Measurements from ENCODE around the gene CAMK2G.

The CAMK2G gene

GRCh38 chr10:73909540-73910115 is 35.3 kb upstream of the CAMK2G start:
- no peak for DNase-seq (ENCODE audit: low read depth)
- no peak for TF ChIP-seq CTCF (IDR thresholded peaks at IDR 0.05; ENCODE audit: insufficient read depth, low read depth, low read length, missing control alignments)
- no peak overlapping the region for H3K4me3 ChIP-seq (ENCODE audit: low read depth, low read length)

GRCh38 chr10:73908853-73909539 is 34.6 kb upstream of the CAMK2G start:
- no peak for TF ChIP-seq CTCF (IDR thresholded peaks at IDR 0.05; ENCODE audit: insufficient read depth, low read depth, low read length, missing control alignments)
- H3K4me3 ChIP-seq (ENCODE audit: low read depth, low read length), result no peak overlapping the region
- DNase-seq (ENCODE audit: low read depth), result peak; percentile 82

GRCh38 chr10:73907841-73908517 is 33.6 kb upstream of the CAMK2G start:
- DNase-seq (ENCODE audit: low read depth), result no peak
- no peak overlapping the region for H3K4me3 ChIP-seq (ENCODE audit: low read depth, low read length)
- no peak for TF ChIP-seq CTCF (IDR thresholded peaks at IDR 0.05; ENCODE audit: insufficient read depth, low read depth, low read length, missing control alignments)

GRCh38 chr10:73906524-73907447 is 32.4 kb upstream of the CAMK2G start:
- no peak overlapping the region for H3K4me3 ChIP-seq (ENCODE audit: low read depth, low read length)
- DNase-seq (ENCODE audit: low read depth), result no peak
- TF ChIP-seq CTCF (IDR thresholded peaks at IDR 0.05; ENCODE audit: insufficient read depth, low read depth, low read length, missing control alignments), result no peak

- DNase-seq (ENCODE audit: low read depth), result no peak
- no peak overlapping the region for H3K4me3 ChIP-seq (ENCODE audit: low read depth, low read length)
- TF ChIP-seq CTCF (IDR thresholded peaks at IDR 0.05; ENCODE audit: insufficient read depth, low read depth, low read length, missing control alignments), result no peak
Observed at GRCh38 chr10:73905256-73906020, 31.1 kb upstream of the CAMK2G start.

- no peak for TF ChIP-seq CTCF (IDR thresholded peaks at IDR 0.05; ENCODE audit: insufficient read depth, low read depth, low read length, missing control alignments)
- DNase-seq (ENCODE audit: low read depth), result no peak
- no peak overlapping the region for H3K4me3 ChIP-seq (ENCODE audit: low read depth, low read length)
Observed at GRCh38 chr10:73902351-73902750, 28.0 kb upstream of the CAMK2G start.

Data from GM12865 (cell line).